Jurkat, Clone E6-1 (cell line): ENCODE data around the gene FBXO31.
A peak's percentile ranks its signal among the peaks of the same experiment; 100 is the strongest.
"Not testable (repeated sequence)": the region's sequence is repeated elsewhere in the genome, so short reads cannot be mapped to it uniquely, and the experiment has no call there.

ENCODE experiments used
- DNase-seq: peaks from one replicate; pipeline ENCODE4 v3.0.0-alpha.2; 2011; ENCODE audit warnings: low read depth, low spot score
- H3K4me3 ChIP-seq: 2 replicates; pipeline ENCODE4 v1.5.1; 2011; ENCODE audit warnings: mild to moderate bottlenecking, low read length, control low read depth, moderate library complexity

Gene FBXO31

DNA sequence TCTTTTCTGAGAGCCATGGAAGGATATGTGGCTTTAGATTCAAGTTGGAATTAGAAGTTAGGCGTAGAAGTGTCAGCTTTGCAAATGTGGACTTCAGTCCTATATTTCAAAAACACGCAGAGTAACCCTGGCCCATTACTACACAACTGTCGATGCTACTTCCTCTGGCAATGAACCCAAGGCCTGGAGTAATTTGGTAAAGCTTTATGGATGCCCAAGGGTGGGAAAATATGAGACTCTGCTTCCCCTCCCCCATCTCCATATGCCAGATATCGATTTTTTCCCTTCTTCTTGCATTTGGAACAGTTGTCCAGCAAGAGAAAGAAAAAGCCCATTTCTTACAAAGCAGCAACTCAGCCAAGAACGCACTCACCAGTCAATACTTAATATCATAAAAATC, 5.7 kb upstream of the FBXO31 start:
- no peak for DNase-seq
- no peak overlapping the region for H3K4me3 ChIP-seq

DNA sequence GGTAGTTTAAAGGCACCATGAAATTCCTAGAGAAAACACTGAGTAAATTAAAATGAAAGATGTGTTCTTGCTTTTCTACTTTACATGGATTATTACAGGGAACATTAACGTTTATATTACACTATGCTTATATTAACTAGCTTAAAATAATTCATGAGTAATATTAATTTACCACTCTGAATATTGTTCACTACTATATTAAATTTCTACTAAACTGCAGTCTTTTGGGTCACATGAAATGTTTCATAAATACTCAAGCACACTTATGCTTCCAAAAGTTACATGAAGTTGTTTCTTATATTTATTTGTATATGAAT, 5.2 kb upstream of the FBXO31 start:
- no peak for DNase-seq
- H3K4me3 ChIP-seq = peak overlapping the region; percentile 42

DNA sequence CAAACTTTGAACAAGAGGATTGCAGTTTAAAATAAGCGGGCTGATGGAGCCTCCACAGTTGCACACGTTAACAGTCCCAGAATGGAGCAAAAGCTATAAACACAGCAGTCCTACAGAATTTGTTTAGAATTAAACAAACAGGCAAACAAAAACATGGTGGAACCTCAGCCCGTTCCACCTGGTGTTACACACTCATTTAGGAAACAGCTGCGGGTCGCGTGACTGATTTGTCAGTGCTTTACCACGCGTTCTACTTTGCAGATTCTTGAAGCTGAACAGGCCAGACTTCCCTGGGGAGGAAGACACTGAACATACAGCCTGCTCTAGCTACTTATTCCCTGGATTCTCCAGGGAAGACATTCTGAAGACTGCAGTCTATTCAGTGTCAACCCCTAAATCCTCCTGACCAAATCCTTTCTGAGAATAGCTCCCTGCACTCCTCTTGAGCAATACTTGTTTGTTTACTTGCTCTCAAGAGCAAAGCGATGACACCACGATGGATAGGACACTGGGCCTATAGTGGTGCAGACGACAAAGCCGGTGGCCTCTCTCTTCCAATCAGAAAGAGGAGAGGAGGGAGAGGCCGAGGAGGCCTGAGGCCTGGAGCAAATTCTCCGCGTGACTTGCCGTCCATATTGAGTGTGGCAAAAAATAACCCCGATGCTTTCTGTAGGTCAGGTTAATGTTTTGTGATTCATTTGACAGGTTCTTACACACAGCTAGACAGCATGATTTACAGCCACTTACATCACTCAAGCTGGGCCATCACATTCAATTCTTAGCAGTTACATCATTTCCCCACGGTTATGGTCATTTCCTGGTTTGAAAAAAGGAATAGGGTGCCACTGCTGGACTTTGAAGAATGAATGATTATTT, 4.6 kb upstream of the FBXO31 start:
- peak overlapping the region; percentile 42 for H3K4me3 ChIP-seq

DNA sequence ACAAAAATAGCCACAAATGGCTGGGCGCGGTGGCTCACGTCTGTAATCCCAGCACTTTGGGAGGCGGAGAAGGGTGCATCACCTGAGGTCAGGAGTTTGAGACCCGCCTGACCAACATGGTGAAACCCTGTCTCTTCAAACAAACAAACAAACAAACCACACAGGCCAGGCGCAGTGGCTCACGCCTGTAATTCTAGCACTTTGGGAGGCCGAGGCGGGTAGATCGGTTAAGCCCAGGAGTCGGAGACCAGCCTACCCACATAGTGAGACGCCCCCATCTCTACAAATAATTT, 1.2 kb upstream of the FBXO31 start:
- H3K4me3 ChIP-seq = peak overlapping the region; percentile 61
- not testable (repeated sequence) for DNase-seq

More for the DNA sequence above, 4.6 kb upstream of the FBXO31 start:
- peak; percentile 97 for DNase-seq

DNA sequence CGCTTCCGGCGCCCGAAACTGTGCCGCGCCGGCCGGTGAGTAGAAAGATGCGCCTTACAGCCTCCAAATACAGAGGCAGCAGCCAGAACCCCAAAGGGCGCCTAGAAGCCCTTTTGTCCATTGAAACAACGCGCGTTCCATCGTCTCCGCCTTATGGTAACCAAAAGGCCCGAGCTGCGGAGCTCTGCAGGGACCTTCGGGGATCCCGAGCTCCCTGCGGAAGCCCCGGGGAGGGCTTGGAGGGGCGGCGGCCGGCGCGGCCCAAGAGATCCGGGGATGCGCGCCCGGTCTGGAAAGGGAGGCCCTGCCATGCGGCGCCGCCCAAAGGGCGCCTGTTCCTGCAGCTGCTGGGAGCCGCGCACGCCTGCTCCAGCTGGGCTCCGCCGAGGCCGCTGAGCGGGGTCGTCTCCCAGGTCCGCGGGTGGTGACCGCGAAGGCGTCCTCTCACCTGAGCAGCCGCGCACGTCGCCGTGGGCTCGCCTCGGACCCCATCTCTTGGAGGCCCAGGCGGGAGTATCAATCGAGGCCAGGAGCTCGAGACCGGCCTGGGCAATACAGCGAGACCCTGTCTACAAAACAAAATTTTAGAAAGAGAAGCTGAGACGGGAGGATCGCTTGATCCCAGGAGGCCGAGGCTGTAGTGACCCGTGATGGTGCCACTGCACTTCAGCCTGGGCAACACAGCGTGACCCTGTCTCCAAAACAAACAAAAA, 742 bp upstream of the FBXO31 start:
- no peak for DNase-seq
- peak overlapping the region; percentile 61 for H3K4me3 ChIP-seq

DNA sequence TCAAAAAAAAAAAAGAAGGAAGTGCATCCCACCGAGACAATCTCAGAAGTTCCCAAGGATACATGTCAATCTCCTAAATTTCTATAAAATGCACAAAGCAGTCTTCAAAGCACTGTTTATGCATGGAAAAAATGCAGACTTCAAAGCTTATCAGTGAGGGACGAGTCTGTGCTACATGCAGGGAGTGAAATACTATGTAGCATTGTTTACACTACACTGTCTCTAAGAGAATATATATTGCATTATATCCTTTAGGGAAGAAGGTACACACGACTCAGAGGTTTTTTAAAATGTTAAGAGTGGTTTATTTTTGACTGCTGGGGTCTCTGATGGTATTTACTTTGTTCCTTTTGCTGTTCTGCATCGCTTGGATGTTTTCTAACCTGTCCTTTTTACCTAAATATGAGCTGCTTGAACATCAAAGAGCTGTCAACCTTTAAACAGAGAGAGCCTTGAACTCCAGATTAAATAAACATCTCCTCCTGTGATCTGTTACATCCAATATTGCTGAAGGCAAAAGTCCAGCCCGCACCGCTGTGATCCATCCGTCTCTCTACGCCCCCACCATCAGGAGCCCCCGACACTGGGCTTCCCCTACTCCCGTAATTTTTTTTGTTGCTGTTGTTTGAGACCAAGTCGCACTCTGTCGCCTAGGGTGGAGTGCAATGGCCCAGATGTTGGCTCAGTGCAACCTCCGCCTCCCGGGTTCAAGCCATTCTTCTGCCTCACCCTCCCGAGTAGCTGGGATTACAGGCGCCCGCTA, 1.4 kb downstream of the FBXO31 start:
- no peak for DNase-seq
- H3K4me3 ChIP-seq = peak overlapping the region; percentile 61

DNA sequence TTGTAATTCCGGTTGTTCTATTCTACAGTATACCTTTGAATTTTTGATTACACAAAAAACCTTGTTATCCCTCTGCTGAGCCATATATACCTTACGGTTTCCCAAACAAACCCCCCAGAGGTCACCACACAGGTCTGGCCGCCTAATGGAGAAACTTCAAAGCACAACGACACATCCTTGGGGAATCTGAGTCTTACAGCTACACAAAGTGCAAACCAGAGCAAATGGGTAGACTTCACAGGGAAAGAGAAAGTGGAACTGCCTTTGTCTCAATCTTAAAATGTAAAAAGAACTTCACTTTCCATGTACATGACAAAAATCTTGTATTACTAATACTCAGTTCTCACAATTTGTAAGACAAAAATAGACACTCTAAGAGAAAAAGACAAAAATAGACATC, 2.7 kb downstream of the FBXO31 start:
- DNase-seq = no peak
- no peak overlapping the region for H3K4me3 ChIP-seq

DNA sequence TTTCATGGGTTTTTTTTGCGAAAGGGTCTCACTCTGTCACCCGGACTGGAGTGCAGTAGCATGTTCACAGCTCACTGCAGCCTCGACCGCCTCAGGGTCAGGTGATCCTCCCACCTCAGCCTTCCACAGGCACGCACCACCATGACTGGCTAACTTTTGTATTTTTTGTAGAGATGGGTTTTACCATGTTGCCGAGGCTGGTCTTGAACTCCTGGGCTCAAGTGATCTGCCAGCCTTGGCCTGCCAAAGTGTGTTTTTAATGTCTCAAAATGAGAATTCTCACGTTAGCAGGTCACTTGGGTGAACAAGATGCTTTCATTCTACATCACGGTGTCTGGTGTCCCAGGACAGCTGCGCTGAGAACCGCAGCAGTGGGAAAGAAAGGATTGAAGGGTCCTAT, 3.2 kb downstream of the FBXO31 start:
- H3K4me3 ChIP-seq = no peak overlapping the region
- DNase-seq = no peak

DNA sequence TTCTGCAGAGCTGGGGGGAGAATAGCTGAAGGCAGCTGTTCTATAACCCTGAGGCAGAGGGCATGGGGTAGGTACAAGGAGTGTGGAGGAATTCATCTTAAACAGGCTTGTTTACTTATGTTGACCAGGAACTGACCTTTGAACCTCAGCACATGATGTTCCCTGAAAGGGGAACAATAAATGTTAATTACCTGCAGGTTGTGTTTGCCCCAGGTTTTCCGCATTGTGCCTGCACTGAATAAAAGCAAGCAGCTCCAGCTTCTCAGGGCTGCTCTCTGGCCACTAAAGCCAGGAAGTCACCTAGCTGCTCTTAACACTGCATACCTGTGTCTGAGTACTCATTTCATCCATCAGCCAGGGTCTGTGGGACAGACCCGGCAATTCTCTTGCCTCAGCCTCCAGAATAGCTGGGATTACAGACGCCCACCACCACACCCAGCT, 4.2 kb downstream of the FBXO31 start:
- not testable (repeated sequence) for DNase-seq, H3K4me3 ChIP-seq

DNA sequence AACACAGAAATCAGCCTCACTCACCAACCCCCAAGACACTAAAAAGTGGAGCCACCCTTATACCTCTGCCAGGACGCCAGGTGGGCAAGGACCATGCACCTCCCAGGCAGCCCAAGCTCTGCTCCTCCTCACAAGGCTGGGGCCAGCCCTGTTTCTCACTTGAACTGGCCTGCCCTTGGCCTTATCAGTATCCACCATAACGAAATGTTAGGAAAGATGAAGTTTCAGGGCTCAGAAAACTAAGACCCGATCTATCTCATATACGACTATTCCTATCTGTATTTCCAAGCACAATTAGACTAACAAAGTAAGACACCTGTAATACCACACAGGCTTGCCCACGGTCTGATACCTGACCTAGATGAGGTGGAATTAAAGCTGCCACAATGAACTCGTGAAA, 6.9 kb downstream of the FBXO31 start:
- DNase-seq = no peak
- no peak overlapping the region for H3K4me3 ChIP-seq

DNA sequence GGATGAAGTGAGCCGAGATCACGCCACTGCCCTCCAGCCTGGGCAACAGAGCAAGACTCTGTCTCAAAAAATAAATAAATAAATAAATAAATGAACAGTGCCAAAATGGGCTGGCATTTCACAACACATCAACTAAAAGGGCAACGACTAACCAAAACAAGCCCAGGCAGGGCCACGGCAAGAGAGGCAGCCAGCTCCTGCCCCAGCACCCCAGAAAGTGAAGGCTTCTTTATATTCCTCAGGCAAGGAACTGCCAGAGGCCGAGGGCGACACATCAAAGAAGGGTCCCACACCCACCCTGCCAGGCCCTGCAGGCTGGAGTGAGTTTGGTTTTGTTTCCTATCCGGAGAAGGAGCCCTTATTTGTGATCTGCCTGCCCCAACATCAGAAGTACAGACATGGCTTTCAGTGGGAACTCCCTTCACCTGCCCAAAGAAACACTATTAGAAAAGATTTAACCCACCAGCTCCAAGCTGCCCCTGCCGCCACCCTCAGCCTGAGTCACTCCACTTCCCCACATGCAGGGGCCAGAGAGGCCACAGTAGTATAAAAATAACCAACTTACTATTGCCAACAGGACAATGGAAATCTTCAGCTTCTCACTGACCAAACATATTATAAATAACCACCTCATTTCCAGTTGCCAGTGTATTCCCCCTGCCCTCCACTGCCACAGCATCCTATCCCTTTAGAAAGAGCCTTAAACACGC, 8.0 kb downstream of the FBXO31 start:
- no peak overlapping the region for H3K4me3 ChIP-seq
- no peak for DNase-seq

DNA sequence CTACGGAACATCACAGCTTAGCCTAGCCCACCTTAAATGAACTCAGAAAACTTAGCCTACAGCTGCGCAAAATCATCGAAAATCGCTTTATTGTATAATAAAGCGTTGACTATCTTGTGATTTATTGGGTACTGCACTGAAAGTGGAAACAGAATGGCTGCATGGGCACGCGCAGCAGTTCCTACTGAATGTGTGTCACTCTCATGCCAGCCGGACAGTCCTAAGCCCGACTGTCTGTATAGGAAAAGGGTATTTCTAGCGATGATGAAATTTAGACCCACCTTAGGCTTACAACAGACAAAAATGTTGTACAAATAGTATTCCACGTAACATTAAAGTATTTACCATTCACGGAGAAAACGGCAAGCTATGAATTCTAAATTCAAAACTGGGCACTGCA, 9.3 kb downstream of the FBXO31 start:
- H3K4me3 ChIP-seq = no peak overlapping the region
- DNase-seq = no peak

DNA sequence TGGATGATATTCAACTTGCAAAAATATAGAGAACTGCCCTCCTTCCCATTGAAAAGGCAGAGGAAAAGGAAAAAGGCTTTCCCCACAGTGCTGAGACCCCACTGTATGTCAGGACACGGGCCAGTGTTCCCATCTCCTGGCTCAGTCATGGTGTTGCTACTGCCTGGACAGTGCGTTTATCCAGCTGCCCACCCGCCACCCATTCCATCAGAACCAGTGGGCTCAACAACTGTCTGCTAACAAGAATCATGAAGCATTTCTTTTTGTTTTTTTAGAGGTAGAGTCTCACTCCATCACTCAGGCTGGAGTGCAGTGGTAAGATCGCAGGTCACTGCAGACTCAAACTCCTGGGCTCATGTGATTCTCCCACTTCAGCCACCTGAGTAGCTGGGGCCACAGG, 11.3 kb downstream of the FBXO31 start:
- H3K4me3 ChIP-seq = no peak overlapping the region
- DNase-seq = no peak

DNA sequence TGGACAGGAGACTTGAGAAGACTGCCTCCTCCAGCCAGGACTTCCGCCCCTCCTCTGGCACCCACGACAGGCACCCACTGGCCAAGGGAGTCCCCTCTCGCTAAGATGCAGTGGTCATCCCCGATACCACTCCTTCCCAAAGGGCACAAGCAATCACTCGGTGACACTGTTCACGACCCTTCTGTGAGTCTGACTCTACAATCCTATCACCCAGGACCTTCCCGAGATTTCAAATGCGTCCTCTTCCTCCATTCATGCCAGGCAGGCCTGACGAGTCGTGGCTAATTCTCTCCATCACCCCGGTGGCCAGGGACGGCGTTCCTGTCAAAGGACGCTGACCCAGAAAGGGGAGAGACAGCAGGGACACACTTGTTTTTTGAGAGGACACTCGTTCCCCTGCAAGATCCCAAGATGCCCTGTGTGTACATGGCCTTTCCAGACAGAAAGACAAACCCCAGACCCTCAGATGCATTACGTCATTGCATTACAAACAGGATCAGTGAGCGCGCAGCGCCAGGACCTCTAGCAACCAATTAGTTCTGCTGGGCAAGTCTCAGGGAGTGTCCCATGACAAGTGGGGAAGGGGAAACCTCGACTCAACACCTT, 12.2 kb downstream of the FBXO31 start:
- H3K4me3 ChIP-seq = no peak overlapping the region
- no peak for DNase-seq

DNA sequence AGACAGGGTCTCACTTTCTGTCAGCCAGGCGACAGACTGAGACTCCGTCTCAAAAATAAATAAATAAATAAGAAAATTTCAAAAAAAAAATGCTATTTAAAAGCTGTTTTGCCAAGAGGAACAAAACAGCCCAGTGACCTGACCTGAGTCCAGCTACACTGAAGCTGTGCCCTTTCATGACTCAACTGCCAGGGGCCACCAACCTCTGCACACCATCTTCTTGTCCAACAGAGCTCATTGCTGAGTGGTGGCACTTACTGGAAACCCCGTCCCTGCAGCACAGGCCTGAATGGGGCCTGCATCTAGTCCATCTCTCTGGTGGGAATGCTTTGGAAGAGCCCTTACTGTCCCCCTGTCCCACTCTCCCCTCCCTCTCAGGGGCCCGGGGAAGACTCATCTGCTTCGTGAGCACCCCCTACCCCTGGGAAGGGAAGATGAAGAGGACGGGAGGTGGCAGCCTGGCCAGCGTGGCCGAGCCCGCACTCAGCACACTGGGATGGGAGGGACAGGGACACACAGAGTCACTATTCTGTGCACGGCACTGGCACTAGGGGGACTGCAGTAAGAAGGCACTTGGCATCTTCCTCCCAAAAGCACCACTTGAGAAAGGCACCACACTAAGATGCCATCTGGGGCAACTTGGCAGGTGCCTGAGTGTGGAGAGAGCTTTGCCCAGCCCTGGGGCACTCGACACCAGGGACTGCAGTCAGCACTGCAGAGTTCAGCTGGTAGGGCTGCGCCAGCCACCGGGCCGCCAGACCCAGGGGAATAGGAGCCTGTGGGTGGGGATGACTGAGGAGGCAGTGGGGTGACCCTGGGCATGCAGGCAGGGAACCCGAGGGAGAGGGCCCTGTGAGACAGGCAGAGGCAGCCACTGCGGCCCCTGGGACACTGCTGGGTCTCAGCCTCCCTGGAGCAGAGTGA, 13.5 kb downstream of the FBXO31 start:
- no peak overlapping the region for H3K4me3 ChIP-seq
- no peak for DNase-seq

DNA sequence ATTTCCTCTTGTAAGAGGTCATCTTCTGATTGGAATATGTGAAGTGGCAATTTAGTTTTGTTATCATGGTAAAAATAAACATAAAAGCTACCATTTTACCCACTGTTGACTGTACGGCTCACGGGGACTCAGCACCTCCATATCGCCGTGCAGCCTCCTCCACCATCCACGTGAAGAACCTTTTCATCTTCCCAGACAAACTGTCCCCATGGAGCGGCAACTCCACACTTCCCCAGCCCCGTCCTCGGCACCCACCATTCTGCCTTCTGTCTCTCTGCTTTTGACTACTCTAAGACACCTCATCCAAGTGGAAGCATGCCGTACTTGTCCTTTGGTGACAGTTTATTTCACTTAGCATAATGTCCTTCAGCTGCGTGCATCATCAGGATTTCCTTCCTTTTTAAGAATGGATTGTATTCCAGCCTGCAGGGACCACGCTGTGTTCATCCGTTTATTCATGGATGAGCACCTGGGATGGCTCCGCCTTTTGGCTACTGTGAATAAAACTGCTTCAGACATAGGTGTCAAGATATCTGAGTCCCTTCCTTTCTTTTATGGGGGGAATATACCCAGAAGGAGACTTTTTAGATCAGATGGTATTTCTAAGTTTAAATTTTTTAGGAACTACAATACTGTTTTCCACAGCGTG, 14.3 kb downstream of the FBXO31 start:
- no peak for DNase-seq
- no peak overlapping the region for H3K4me3 ChIP-seq

DNA sequence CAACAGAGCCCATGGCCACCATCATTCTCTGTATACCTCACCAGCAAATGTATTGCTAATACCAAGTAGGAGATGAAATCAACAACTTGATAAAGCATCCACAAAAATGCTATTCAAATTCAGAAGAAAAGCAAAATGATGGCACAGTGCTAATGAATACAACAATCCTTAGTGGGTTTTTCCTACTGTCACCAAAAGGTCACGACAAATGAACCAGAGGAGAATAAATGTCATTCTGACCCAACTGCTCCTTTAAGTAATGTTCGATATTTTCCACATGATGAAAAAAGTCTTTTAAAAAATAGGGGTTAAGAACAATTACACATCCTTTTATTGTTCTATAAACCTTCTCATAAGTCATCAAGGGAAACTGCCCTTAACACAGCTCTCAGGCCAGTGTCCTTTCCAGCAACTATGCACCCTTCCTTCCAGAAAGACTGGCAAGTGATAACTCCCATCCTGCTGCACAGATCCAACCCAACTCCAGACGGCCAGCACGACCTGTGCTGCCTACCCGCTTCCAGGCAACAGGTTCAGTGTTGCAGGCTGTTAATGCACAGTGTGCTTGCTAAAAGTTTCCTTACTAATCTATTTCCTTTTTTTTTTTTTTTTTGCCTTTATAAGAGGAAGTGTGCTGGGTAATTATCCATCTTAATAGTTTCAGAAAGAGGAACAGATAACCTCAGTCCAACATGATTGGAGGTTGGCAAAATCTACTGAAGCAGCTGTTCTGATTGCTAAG, 15.4 kb downstream of the FBXO31 start:
- H3K4me3 ChIP-seq = no peak overlapping the region
- no peak for DNase-seq
